SK-N-MC (cell line): ENCODE results near the gene F10.

Source experiments
- DNase-seq: peaks from one replicate; pipeline ENCODE4 v3.0.0-alpha.2; 2011; ENCODE audit warnings: low read depth, low spot score
- H3K27ac ChIP-seq: fragments of 200-600 bp; sonication (generic); 2 replicates; pipeline ENCODE4 v1.5.1; 2016; ENCODE audit warnings: mixed run types
- H3K36me3 ChIP-seq: fragments of 200-600 bp; sonication (generic); 2 replicates; pipeline ENCODE4 v1.6.1; 2017; ENCODE audit warnings: antibody characterized with exemption, low read length, mixed read lengths; ENCODE audit not compliant: insufficient read depth
- H3K4me3 ChIP-seq: fragments of 200-600 bp; sonication (generic); 2 replicates; pipeline ENCODE4 v1.5.1; 2016
- H3K9ac ChIP-seq: fragments of 200-600 bp; sonication (generic); 2 replicates; pipeline ENCODE4 v1.8.0; 2017; ENCODE audit warnings: mixed run types, mixed read lengths; ENCODE audit not compliant: insufficient read length
- H3K9me3 ChIP-seq: fragments of 200-600 bp; sonication (generic); 2 replicates; pipeline ENCODE4 v1.6.1; 2017; ENCODE audit warnings: low read depth, mild to moderate bottlenecking, antibody characterized with exemption, low read length, moderate library complexity, mixed read lengths
- EZH2 ChIP-seq: fragments of 200-600 bp; sonication (generic); IDR thresholded peaks from one replicate; pipeline ENCODE4 v1.6.1; 2017; ENCODE audit warnings: antibody characterized with exemption
- FOXP2 ChIP-seq: optimal IDR thresholded peaks from 2 replicates; pipeline ENCODE3; 2011; ENCODE audit warnings: mild to moderate bottlenecking, moderate library complexity; ENCODE audit not compliant: insufficient read depth; ENCODE audit errors: extremely low read length, control extremely low read depth
- POLR2AphosphoS5 ChIP-seq: IDR thresholded peaks from 2 replicates; pipeline ENCODE4 v1.6.1; 2012; ENCODE audit warnings: mild to moderate bottlenecking, low read depth, low read length, borderline replicate concordance

F10 gene

DNA sequence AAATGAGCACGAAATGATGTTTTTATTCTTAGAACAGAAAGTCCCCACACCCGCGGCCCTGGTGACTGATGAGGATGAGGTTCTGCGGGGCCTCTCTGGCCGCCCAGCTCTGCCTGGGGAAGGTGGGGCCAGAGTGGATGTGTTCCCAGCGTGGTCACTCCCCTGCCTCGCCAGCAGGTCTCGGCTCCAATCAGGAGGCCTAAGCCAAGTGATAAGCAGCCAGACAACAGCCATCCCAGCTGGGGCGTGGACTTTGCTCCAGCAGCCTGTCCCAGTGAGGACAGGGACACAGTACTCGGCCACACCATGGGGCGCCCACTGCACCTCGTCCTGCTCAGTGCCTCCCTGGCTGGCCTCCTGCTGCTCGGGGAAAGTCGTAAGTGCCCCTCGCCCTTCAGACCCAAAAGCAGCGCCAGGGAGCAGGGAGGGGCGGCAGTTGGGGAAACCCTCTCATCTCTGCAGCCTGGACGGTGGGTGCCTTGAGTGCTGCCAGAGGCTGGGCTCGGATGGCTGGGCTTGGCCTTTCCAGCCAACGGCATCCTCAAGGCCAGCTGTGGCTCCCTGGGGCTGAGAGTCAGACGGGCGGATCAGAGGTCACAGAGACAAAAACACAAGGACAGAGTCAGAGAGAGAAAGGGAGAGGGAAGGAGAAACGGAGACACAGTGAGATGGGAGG, at the start of gene F10:
Gene F10, plus strand, starts transcription at position 250 of the 676 bp plus-strand sequence. Its CDS starts 57 bp downstream, at position 307.
- no peak for TF ChIP-seq EZH2
- TF ChIP-seq FOXP2 = no peak
- TF ChIP-seq POLR2AphosphoS5 = no peak

DNA sequence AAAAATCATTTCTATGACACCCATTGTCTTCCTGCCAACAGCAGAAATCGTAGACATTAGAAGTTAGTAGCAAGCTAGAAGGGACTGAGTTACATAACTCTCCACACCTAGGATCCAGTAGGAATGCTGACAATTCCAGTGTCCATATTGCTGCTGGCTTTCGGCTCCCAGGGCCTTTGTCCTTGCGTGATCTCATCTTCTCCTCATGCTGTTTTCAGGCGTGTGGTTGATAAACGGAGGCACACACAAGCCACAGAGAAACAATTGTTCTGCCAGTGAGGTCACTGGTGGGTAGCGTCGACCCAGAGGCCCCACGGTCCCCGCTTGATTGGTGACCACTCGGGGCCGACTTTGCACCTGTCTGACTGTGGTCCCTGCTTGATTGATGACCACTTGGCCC, 48.7 kb upstream of the F10 start:
- Histone ChIP-seq H3K36me3 (no peaks in the 10 kb centered on the region), H3K9me3 (no peaks in the 10 kb centered on the region; the same call in 1 of the 2 replicates), H3K9ac (no peak overlapping the region), H3K4me3 (no peak overlapping the region), H3K27ac (no peak overlapping the region)
- no peak for TF ChIP-seq POLR2AphosphoS5
- no peak for TF ChIP-seq FOXP2
- TF ChIP-seq EZH2 = no peak
- no peak for DNase-seq

More for the DNA sequence above, at the start of gene F10:
- no peaks in the 10 kb centered on the region for H3K36me3 ChIP-seq
- DNase-seq = no peak
- H3K9ac ChIP-seq = no peak within 1 kb of the TSS
- H3K27ac ChIP-seq = no peak within 1 kb of the TSS
- H3K9me3 ChIP-seq = no peaks in the 10 kb centered on the region
- H3K4me3 ChIP-seq = no peak within 1 kb of the TSS

DNA sequence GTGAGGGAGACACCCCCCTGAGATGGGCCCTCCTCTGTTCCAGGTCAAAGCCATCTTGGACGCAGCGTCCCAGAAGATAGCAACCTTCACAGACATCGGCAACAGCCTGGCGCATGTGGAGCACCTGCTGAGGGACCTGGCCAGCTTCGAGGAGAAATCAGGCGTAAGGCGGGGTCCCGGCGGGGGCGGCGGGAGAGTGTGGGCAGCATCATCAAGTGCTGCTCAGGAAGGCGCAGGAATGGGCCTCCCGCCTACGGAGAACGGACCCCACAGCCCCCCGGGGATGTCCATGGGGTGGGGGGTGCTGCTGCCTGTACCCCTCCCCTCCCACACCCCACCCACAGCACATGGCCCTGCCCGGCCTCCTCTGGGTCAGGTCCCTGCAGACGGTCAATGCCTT, 48.2 kb upstream of the F10 start:
- no peak overlapping the region for H3K9ac ChIP-seq
- H3K4me3 ChIP-seq = no peak overlapping the region
- H3K36me3 ChIP-seq = no peaks in the 10 kb centered on the region
- H3K27ac ChIP-seq = no peak overlapping the region
- DNase-seq = no peak
- H3K9me3 ChIP-seq = no peaks in the 10 kb centered on the region; the same call in 1 of the 2 replicates
- TF ChIP-seq POLR2AphosphoS5 (no peak), EZH2 (no peak), FOXP2 (no peak)

DNA sequence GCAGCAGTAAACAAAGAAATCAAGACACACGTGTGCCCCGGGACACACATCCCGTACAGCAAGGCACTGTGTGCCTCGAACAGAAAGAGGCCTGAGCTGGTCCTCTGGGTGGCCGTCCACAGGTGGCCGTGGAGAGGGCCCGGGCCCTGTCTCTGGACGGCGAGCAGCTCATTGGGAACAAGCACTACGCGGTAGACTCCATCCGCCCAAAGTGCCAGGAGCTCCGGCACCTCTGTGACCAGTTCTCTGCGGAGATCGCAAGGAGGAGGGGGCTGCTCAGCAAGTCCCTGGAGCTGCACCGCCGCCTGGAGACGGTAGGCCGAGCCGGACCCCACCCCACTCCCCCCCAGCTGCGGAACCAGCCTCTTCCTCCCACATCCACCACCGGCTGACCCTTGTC, 47.7 kb upstream of the F10 start:
- no peak overlapping the region for H3K9ac ChIP-seq
- H3K9me3 ChIP-seq = no peaks in the 10 kb centered on the region; the same call in 1 of the 2 replicates
- TF ChIP-seq FOXP2 = no peak
- TF ChIP-seq POLR2AphosphoS5 = no peak
- no peak for TF ChIP-seq EZH2
- H3K27ac ChIP-seq = no peak overlapping the region
- H3K4me3 ChIP-seq = no peak overlapping the region
- DNase-seq = no peak
- H3K36me3 ChIP-seq = no peaks in the 10 kb centered on the region

DNA sequence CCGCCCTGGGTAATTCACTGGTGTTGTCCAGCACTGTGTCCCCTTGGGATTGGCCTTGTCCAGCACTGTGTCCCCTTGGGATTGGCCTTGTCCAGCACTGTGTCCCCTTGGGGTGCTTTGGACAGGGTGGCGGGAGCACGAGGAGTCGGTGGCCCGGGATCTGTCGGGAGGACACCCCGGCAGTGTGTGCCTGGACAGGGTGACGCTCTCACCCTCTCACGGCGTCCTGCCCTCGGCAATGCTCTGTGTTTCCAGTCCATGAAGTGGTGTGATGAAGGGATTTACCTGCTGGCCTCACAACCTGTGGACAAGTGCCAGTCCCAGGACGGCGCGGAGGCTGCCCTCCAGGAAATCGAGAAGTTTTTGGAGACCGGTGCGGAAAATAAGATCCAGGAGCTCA, 46.9 kb upstream of the F10 start:
- Histone ChIP-seq H3K9ac (no peak overlapping the region), H3K9me3 (no peaks in the 10 kb centered on the region; the same call in 1 of the 2 replicates), H3K27ac (no peak overlapping the region), H3K4me3 (no peak overlapping the region), H3K36me3 (no peaks in the 10 kb centered on the region)
- no peak for TF ChIP-seq FOXP2
- TF ChIP-seq EZH2 = no peak
- no peak for TF ChIP-seq POLR2AphosphoS5
- DNase-seq = no peak

DNA sequence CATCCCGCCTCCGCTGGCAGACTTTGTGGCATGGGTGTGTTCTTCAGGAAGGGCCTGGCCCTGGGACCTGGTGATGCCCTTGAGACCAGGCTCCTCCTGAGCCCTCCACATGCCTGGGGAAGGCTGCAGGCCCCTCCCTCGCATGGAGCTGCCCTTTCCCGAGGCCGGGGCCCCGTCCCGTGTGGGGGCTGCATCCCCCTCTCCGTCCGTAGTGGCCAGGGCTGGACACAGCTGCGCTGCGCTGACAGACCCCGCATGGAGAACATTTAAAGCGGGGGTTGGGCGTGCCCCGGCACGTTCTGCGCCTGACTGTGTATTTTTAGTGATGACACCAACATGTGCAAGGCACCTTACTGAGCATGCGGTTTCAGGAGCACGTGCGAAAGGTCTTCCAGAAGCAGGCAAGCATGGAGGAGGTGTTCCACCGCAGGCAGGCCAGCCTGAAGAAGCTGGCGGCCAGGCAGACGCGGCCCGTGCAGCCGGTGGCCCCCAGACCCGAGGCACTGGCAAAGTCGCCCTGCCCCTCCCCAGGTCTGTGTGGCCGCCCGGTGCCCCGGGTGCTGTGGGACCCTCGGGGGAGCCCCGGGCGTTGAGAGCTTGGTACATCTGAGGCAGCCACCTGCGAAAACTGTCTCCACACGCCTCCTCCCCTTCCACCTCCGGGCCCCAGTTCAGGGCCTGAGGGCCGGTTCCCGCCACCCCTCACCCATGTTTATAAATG, 45.8 kb upstream of the F10 start:
- Histone ChIP-seq H3K9ac (no peak overlapping the region), H3K27ac (no peak overlapping the region), H3K4me3 (no peak overlapping the region), H3K9me3 (no peaks in the 10 kb centered on the region; the same call in 1 of the 2 replicates), H3K36me3 (no peaks in the 10 kb centered on the region)
- TF ChIP-seq EZH2 (no peak), POLR2AphosphoS5 (no peak), FOXP2 (no peak)
- DNase-seq = no peak

DNA sequence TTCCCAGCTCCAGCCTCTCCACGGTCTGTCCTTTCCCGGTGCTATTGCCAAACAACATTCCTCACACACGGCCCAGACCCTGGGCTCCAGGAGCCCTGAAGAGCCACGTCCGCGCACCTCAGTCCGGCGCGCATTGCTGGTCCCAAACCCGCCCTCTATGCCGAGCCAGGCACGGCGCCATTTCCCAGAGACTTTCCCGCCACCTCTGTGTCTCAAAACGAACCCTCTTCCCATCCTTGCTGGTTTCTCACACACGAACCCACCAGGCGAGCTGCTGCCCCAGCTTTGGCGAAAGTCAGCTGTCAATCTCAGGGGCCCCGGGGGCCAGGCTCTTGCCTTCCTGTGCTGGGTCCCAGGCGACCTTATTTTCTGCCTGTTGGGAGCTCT, 45.0 kb upstream of the F10 start:
- no peak overlapping the region for H3K27ac ChIP-seq
- no peak for DNase-seq
- H3K9me3 ChIP-seq = no peaks in the 10 kb centered on the region
- no peaks in the 10 kb centered on the region for H3K36me3 ChIP-seq
- TF ChIP-seq POLR2AphosphoS5 (no peak), FOXP2 (no peak), EZH2 (no peak)
- H3K4me3 ChIP-seq = no peak overlapping the region
- no peak overlapping the region for H3K9ac ChIP-seq

DNA sequence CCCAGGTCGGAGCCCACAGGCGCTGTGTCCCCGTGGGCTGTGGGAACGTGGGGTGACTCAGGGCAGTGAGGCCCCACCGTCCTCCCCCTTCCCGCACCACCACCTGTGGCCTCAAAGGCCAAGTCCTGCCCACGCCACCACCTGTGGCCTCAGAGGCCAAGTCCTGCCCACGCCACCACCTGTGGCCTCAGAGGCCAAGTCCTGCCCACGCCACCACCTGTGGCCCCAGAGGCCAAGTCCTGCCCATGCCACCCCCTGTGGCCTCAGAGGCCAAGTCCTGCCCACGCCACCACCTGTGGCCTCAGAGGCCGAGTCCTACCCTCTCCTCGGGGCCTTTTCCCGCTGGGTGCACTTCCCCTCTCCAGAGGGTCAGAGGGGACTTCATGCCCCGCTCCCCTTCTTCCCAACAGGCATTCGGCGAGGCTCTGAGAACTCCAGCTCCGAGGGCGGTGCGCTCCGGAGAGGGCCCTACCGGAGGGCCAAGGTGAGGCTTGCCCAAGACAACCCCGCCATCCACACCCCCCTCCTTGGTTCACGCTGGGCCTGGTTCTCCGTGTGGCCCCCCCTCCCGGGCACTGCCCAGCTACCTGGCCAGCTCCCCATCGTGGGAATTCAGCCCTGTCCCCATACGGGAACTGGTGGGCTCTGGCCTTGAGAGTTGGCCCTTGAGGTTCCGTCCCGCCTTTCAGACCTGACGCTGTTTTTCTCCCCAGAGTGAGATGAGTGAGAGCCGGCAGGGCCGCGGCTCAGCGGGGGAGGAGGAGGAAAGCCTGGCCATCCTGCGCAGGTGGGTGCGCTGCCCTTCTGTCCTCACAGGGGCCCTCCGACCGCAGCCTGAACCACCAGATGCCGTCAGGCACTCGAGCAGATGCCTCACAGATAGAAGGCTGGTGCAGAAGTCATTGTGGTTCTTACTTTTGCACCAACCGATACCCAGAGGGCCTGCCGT, 44.4 kb upstream of the F10 start:
- Histone ChIP-seq H3K36me3 (no peaks in the 10 kb centered on the region), H3K27ac (no peak overlapping the region), H3K9ac (no peak overlapping the region), H3K9me3 (no peaks in the 10 kb centered on the region), H3K4me3 (no peak overlapping the region)
- TF ChIP-seq EZH2 (no peak), FOXP2 (no peak), POLR2AphosphoS5 (no peak)
- no peak for DNase-seq
